Measurements from ENCODE around the gene RYR2. TPM values are rescaled to one million over a fixed set of nuclear protein-coding genes. Genes with fewer than 3 reads are reported as not detected.

RYR2 gene
- total RNA-seq, 1 experiment from 2014 or later, result 0.03 TPM

DNA sequence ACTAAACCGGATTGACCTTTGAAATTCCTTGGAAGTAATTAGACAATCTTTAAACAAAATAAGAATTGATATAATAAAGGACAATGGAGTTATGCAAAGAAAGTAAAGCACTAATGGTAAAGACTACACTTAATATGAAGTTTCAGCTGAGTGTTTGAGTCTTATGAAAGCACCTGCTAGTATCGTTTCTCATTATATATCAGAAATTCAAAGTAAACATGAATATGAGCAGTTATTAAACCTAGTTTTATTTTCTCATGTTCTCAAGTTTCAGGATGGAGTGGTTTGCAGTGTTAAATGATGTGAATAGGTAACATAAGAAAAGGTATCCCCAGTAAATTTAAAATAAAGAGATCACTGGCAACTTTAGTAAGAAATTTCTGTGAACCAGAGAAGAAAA, 660.2 kb downstream of the RYR2 start:
- Histone ChIP-seq H3K9me3 (ENCODE audit: control insufficient read depth, insufficient read depth, low read depth, low read length) (no peaks in the 10 kb centered on the region), H3K4me3 (ENCODE audit: low read depth in 2 of 2, low read length in 2 of 2) (no peak overlapping the region), H3K36me3 (ENCODE audit: control insufficient read depth, insufficient read depth, low read length) (no peaks in the 10 kb centered on the region; the same call in 1 of the 2 replicates), H3K4me1 (ENCODE audit: control insufficient read depth, insufficient read depth, low read length) (no peaks in the 10 kb centered on the region), H3K27ac (ENCODE audit: low read length) (no peak overlapping the region), H3K27me3 (ENCODE audit: control insufficient read depth, insufficient read depth, low read length) (no peaks in the 10 kb centered on the region)
- no peak for ATAC-seq
- no TSS peak for BruUV-seq (replicated peaks)
- DNase-seq (ENCODE audit: low read depth, low spot score), result no peak
- TF ChIP-seq, protein P1, sequence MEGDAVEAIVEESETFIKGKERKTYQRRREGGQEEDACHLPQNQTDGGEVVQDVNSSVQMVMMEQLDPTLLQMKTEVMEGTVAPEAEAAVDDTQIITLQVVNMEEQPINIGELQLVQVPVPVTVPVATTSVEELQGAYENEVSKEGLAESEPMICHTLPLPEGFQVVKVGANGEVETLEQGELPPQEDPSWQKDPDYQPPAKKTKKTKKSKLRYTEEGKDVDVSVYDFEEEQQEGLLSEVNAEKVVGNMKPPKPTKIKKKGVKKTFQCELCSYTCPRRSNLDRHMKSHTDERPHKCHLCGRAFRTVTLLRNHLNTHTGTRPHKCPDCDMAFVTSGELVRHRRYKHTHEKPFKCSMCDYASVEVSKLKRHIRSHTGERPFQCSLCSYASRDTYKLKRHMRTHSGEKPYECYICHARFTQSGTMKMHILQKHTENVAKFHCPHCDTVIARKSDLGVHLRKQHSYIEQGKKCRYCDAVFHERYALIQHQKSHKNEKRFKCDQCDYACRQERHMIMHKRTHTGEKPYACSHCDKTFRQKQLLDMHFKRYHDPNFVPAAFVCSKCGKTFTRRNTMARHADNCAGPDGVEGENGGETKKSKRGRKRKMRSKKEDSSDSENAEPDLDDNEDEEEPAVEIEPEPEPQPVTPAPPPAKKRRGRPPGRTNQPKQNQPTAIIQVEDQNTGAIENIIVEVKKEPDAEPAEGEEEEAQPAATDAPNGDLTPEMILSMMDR (IDR thresholded peaks at IDR 0.05), result no peak
- TF ChIP-seq POLR2AphosphoS5 (IDR thresholded peaks at IDR 0.05; ENCODE audit: low read depth, low read length) (no peak), REST (IDR thresholded peaks at IDR 0.05; ENCODE audit: insufficient read depth in 1 of 2, low read depth in 2 of 2, low read length in 1 of 2) (no peak), TCF7L2 (IDR thresholded peaks at IDR 0.05; ENCODE audit: low read depth, low read length) (no peak)
- ChIA-PET CTCF (no interaction called here), POLR2A (no interaction called here)
- intact Hi-C loops (cut with micrococcal nuclease; ENCODE audit: unreplicated experiment), result no loop called here
- in situ Hi-C loops (cut with HindIII; ENCODE audit: low pct_unique_long_range_greater_than_20kb, low sequenced_read_pairs), result no loop called here

- in situ Hi-C loops (cut with HindIII; ENCODE audit: low pct_unique_long_range_greater_than_20kb, low sequenced_read_pairs) (no loop called here), intact Hi-C loops (cut with micrococcal nuclease; ENCODE audit: unreplicated experiment) (no loop called here)
- Histone ChIP-seq H3K36me3 (ENCODE audit: control insufficient read depth, insufficient read depth, low read length) (no peaks in the 10 kb centered on the region; the same call in 1 of the 2 replicates), H3K27me3 (ENCODE audit: control insufficient read depth, insufficient read depth, low read length) (no peaks in the 10 kb centered on the region), H3K4me3 (ENCODE audit: low read depth in 2 of 2, low read length in 2 of 2) (no peak overlapping the region), H3K9me3 (ENCODE audit: control insufficient read depth, insufficient read depth, low read depth, low read length) (no peaks in the 10 kb centered on the region), H3K4me1 (ENCODE audit: control insufficient read depth, insufficient read depth, low read length) (no peaks in the 10 kb centered on the region), H3K27ac (ENCODE audit: low read length) (no peak overlapping the region)
- no TSS peak for BruUV-seq (replicated peaks)
- ChIA-PET POLR2A (no interaction called here), CTCF (no interaction called here)
- TF ChIP-seq, protein P1 (IDR thresholded peaks at IDR 0.05), result no peak
- no peak for TF ChIP-seq POLR2AphosphoS5 (IDR thresholded peaks at IDR 0.05; ENCODE audit: low read depth, low read length)
- no peak for TF ChIP-seq TCF7L2 (IDR thresholded peaks at IDR 0.05; ENCODE audit: low read depth, low read length)
- no peak for TF ChIP-seq SIN3A (IDR thresholded peaks at IDR 0.05; ENCODE audit: borderline replicate concordance, insufficient read depth, low read depth, low read length)
- no peak for TF ChIP-seq REST (IDR thresholded peaks at IDR 0.05; ENCODE audit: insufficient read depth in 1 of 2, low read depth in 2 of 2, low read length in 1 of 2)
- ATAC-seq, result no peak
- DNase-seq (ENCODE audit: low read depth, low spot score), result no peak
Measured at GRCh38 chr1:237705462-237705861, 663.5 kb downstream of the RYR2 start.

All from Panc1 (cell line).